Transverse colon (tissue), 4 donors: ENCODE measurements around the gene EYS.

Experiments used
- EP300 ChIP-seq: sonication (generic); formaldehyde crosslinking; IDR thresholded peaks from one replicate; pipeline ENCODE4 v1.6.1; 2017; ENCODE audit warnings: antibody characterized with exemption, low read depth
- POLR2AphosphoS5 ChIP-seq, 3 donors: sonication (generic); formaldehyde crosslinking; IDR thresholded peaks; one replicate each; pipeline ENCODE4 v1.6.1; 2016; ENCODE audit warnings: antibody characterized with exemption in 3 of 3
- TF ChIP-seq, protein P1 (sequence below), 5 experiments: fragments of 200-600 bp in 3 of 5; fragments of 450-650 bp in 2 of 5; sonication (generic) in 3 of 5; IDR thresholded peaks; 1 replicate in 2 of 5; 2 replicates in 3 of 5; pipeline ENCODE4 v1.5.1; 2016 to 2017; ENCODE audit warnings: antibody characterized with exemption in 5 of 5, inconsistent platforms in 3 of 5, mild to moderate bottlenecking in 2 of 5, moderate library complexity in 1 of 5

DNA sequence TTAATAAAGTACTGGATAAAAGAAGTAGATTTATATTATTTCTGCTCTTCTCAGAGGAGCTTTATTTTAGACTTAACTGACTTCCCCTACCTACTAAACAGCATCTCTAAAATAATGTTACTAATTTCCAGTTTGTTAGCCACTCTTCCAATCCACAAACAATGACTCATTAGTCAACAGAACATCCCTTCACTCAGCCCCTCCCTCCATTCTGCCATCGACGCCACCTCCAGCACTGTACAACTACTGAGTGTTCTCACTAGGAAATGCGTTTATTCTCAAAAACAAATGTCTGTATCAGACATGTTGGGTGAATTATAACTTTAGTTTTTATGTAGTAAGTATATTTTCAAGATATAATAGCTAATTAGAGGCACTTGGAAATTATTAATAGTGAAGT lies 427.0 kb downstream of the EYS start:
- TF ChIP-seq, protein P1, sequence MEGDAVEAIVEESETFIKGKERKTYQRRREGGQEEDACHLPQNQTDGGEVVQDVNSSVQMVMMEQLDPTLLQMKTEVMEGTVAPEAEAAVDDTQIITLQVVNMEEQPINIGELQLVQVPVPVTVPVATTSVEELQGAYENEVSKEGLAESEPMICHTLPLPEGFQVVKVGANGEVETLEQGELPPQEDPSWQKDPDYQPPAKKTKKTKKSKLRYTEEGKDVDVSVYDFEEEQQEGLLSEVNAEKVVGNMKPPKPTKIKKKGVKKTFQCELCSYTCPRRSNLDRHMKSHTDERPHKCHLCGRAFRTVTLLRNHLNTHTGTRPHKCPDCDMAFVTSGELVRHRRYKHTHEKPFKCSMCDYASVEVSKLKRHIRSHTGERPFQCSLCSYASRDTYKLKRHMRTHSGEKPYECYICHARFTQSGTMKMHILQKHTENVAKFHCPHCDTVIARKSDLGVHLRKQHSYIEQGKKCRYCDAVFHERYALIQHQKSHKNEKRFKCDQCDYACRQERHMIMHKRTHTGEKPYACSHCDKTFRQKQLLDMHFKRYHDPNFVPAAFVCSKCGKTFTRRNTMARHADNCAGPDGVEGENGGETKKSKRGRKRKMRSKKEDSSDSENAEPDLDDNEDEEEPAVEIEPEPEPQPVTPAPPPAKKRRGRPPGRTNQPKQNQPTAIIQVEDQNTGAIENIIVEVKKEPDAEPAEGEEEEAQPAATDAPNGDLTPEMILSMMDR (IDR thresholded peaks at IDR 0.05): no peak
- TF ChIP-seq EP300: no peak
- TF ChIP-seq POLR2AphosphoS5 (IDR thresholded peaks at IDR 0.05): no peak
